ENCODE measurements around the gene C1QA. TPM values are rescaled to one million over a fixed set of nuclear protein-coding genes. Genes with fewer than 3 reads are reported as not detected.

The C1QA gene
- total and polyA plus RNA-seq, 2 of the 4 experiments (the other 2 are of a cell fraction), result not detected

GRCh38 chr1:22646384-22646783, 10.0 kb downstream of the C1QA start:
- Histone ChIP-seq H3K9me3 (ENCODE audit: control insufficient read depth, insufficient read depth, low read length) (no peaks in the 10 kb centered on the region), H3K36me3 (ENCODE audit: control insufficient read depth, insufficient read depth, low read length) (no peaks in the 10 kb centered on the region), H2AFZ (replicated peaks; ENCODE audit: low read length, poor library complexity) (no peak overlapping the region), H3K4ac (ENCODE audit: low read depth, low read length) (no peak overlapping the region), H3K27ac (ENCODE audit: insufficient read depth, low read length) (no peak overlapping the region), H3K23ac (ENCODE audit: low read depth, low read length) (no peak overlapping the region), H3K9me1 (ENCODE audit: insufficient read depth, low read length) (no peaks in the 10 kb centered on the region), H3K4me3 (ENCODE audit: insufficient read depth, low read depth, low read length) (no peak overlapping the region), H3K4me1 (ENCODE audit: control insufficient read depth, insufficient read depth, low read length) (peaks cover 2% of the 10 kb centered on the region; the same call in 1 of the 2 replicates), H2BK15ac (ENCODE audit: low read depth, low read length) (no peak overlapping the region), H3K14ac (replicated peaks; ENCODE audit: low read depth, low read length) (no peak overlapping the region), H4K5ac (ENCODE audit: low read depth, low read length) (no peak overlapping the region), H4K20me1 (ENCODE audit: insufficient read depth, low read length) (peaks cover 5% of the 10 kb centered on the region), H2BK5ac (ENCODE audit: low read depth, low read length, poor library complexity, severe bottlenecking) (no peak overlapping the region), H4K8ac (ENCODE audit: low read depth in 2 of 2, low read length in 2 of 2) (no peak overlapping the region), H3K4me2 (ENCODE audit: low read depth, low read length) (no peak overlapping the region), H3K9ac (ENCODE audit: low read depth, low read length) (no peak overlapping the region), H4K91ac (ENCODE audit: insufficient read depth, low read depth, low read length) (no peak overlapping the region), H3K18ac (ENCODE audit: low read depth, low read length) (no peak overlapping the region), H3K27me3 (ENCODE audit: control insufficient read depth, insufficient read depth, low read length) (peaks cover 47% of the 10 kb centered on the region), H2AK5ac (ENCODE audit: low read depth, low read length) (no peak overlapping the region), H3K79me1 (ENCODE audit: low read depth in 1 of 2, low read length in 2 of 2) (no peaks in the 10 kb centered on the region), H2BK20ac (ENCODE audit: low read depth, low read length) (no peak overlapping the region), H2BK120ac (ENCODE audit: low read depth, low read length) (no peak overlapping the region), H3K56ac (ENCODE audit: extremely low read depth, insufficient read depth, low read length) (no peak overlapping the region), H2AK9ac (replicated peaks; ENCODE audit: low read depth, low read length, poor library complexity) (no peak overlapping the region)
- in situ Hi-C loops (cut with MboI; ENCODE audit: low sequenced_read_pairs), result loop anchor here (5.0 kb wide), 1 partner anchor 229 kb away; no protein-coding TSS in a partner anchor
- BruUV-seq (replicated peaks), result no TSS peak
- CTCF ChIA-PET, result interaction anchor here (0.6 kb wide), 1 partner anchor 9 kb away, joined by 4 read pairs; no protein-coding TSS in a partner anchor
- ATAC-seq (ENCODE audit: low read depth) (peak; percentile 57), DNase-seq (peak; percentile 18)
- no peak for TF ChIP-seq SMC3 (IDR thresholded peaks at IDR 0.05; ENCODE audit: low read depth, low read length)
- TF ChIP-seq FOS (IDR thresholded peaks at IDR 0.05; ENCODE audit: low read depth, low read length), result no peak
- no peak for TF ChIP-seq RCOR1 (IDR thresholded peaks at IDR 0.05; ENCODE audit: insufficient replicate concordance, low read length)
- no peak for TF ChIP-seq RFX5 (IDR thresholded peaks at IDR 0.05; ENCODE audit: low read depth, low read length)
- TF ChIP-seq NFE2L2 (IDR thresholded peaks at IDR 0.05; ENCODE audit: low read depth, low read length), result no peak
- TF ChIP-seq MAFK (IDR thresholded peaks at IDR 0.05; ENCODE audit: low read depth, low read length), result no peak
- no peak for TF ChIP-seq CEBPB (IDR thresholded peaks at IDR 0.05; ENCODE audit: low read depth, low read length)
- no peak for TF ChIP-seq USF2 (IDR thresholded peaks at IDR 0.05; ENCODE audit: low read depth, low read length)
- TF ChIP-seq CHD1 (IDR thresholded peaks at IDR 0.05; ENCODE audit: low read depth, low read length), result no peak
- TF ChIP-seq RAD21 (IDR thresholded peaks at IDR 0.05; ENCODE audit: low read length), result no peak
- TF ChIP-seq POLR2A (IDR thresholded peaks at IDR 0.05; ENCODE audit: low read depth, low read length), result no peak
- no peak for TF ChIP-seq MXI1 (IDR thresholded peaks at IDR 0.05; ENCODE audit: borderline replicate concordance, low read depth, low read length)
- no peak for TF ChIP-seq MAZ (IDR thresholded peaks at IDR 0.05; ENCODE audit: borderline replicate concordance, low read depth, low read length)
- no peak for TF ChIP-seq BHLHE40 (IDR thresholded peaks at IDR 0.05; ENCODE audit: low read depth, low read length)
- no peak for TF ChIP-seq ELK1 (IDR thresholded peaks at IDR 0.05; ENCODE audit: borderline replicate concordance, low read depth, low read length)
- TF ChIP-seq CTCF (conservative IDR thresholded peaks at IDR 0.05; ENCODE audit: low read depth, low read length), result no peak
- dilution Hi-C loops (cut with HindIII; ENCODE audit: low sequenced_read_pairs, unreplicated experiment), result no loop called here
- intact Hi-C loops (cut with micrococcal nuclease), result loop anchor here (10.0 kb wide), 1 partner anchor 542 kb away; no protein-coding TSS in a partner anchor
- WGBS, 2 experiments (ENCODE audit: extremely low coverage in 2 of 2, insufficient read length in 1 of 2), result no CpG with 5 or more reads among the region's 1 CpG
- POLR2A ChIA-PET (ENCODE audit: unreplicated experiment), result no interaction called here

Measured in IMR-90 (cell line).